ENCODE results near the gene MAPK12. TPM values are rescaled to one million over a fixed set of nuclear protein-coding genes. Genes with fewer than 3 reads are reported as not detected.

MAPK12 gene
- total and polyA plus RNA-seq, 10 donors: 3.9 to 11.6 (median 7.9) TPM

- peak overlapping the region; percentile 73 to 96 (median 92) for H3K27ac ChIP-seq
- peaks cover 73 to 95% (median 94%) of the 10 kb centered on the region in 6 donors for H3K4me1 ChIP-seq
- H3K9me3 ChIP-seq: no peaks in the 10 kb centered on the region
- H3K27me3 ChIP-seq (replicated peaks in 1 of 7): peaks cover 0 to 61% (median 6%) of the 10 kb centered on the region in 7 donors
- H3K36me3 ChIP-seq: peaks cover 0 to 24% (median 0%) of the 10 kb centered on the region in 6 donors
- no peak for DNase-seq
- 36 to 44% (median 41%) methylated on average over 8 to 22 of the region's 22 CpGs for WGBS, 5 donors
- intact Hi-C loops (cut with DNase I; ENCODE audit: low total_unique reads): no loop called here
- peak overlapping the region; percentile 4 to 91 (median 83) for H3K4me3 ChIP-seq
- TF ChIP-seq POLR2AphosphoS5 (IDR thresholded peaks at IDR 0.05): peak in 2 of 3 donors; percentile 35 to 67
- TF ChIP-seq, protein P1, sequence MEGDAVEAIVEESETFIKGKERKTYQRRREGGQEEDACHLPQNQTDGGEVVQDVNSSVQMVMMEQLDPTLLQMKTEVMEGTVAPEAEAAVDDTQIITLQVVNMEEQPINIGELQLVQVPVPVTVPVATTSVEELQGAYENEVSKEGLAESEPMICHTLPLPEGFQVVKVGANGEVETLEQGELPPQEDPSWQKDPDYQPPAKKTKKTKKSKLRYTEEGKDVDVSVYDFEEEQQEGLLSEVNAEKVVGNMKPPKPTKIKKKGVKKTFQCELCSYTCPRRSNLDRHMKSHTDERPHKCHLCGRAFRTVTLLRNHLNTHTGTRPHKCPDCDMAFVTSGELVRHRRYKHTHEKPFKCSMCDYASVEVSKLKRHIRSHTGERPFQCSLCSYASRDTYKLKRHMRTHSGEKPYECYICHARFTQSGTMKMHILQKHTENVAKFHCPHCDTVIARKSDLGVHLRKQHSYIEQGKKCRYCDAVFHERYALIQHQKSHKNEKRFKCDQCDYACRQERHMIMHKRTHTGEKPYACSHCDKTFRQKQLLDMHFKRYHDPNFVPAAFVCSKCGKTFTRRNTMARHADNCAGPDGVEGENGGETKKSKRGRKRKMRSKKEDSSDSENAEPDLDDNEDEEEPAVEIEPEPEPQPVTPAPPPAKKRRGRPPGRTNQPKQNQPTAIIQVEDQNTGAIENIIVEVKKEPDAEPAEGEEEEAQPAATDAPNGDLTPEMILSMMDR (IDR thresholded peaks at IDR 0.05 in 8 of 11, conservative IDR thresholded peaks at IDR 0.05 in 3 of 11): no peak
These were observed 43.3 kb upstream of the MAPK12 start for GRCh38 chr22:50304528-50305392.

DNA sequence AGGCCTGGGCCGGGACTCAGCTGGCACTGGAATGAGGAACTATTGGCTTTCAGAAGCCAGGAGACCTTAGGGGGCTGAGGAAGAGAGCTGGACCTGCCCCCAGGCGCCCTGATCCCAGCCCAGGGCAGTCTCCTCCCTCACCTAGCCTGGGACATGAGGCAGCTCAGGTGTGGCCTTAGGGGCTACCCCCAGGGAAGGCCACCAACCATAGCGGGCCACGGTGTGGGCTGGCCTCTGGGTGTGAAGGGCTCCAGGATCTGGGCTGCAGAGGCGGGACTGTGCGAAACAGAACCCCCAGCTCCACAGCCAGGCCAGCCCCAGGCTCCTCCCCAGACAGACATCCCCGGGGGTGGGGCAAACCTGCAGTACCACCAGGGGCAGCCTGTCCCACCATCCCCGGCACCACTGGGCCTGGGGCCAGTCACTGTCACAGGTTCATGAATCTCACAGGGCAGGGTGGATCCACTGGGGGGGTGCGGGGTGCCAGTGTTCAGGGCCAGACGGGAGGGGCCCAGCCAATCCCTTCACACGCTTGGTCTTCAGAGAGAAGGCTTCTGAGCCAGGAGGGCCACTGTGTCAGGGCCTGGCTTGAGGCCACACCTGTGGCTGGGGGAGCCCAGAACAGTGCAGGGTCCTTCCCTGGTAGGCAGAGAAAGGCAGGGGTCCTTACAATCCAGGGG, 42.5 kb upstream of the MAPK12 start:
- DNase-seq: no peak
- H3K9me3 ChIP-seq: no peaks in the 10 kb centered on the region
- H3K27ac ChIP-seq: peak overlapping the region; percentile 53 to 96 (median 92)
- TF ChIP-seq, protein P1 (IDR thresholded peaks at IDR 0.05 in 8 of 11, conservative IDR thresholded peaks at IDR 0.05 in 3 of 11): peak in 2 of 11 experiments; percentile 15 to 19
- peak in 2 of 3 donors; percentile 39 to 60 for TF ChIP-seq POLR2AphosphoS5 (IDR thresholded peaks at IDR 0.05)
- no peak for TF ChIP-seq POLR2A (IDR thresholded peaks at IDR 0.05)
- peaks cover 73 to 95% (median 94%) of the 10 kb centered on the region in 6 donors for H3K4me1 ChIP-seq
- 11 to 32% (median 23%) methylated on average over 7 to 11 of the region's 11 CpGs for WGBS, 5 donors
- peaks cover 0 to 24% (median 0%) of the 10 kb centered on the region in 6 donors for H3K36me3 ChIP-seq
- intact Hi-C loops (cut with DNase I; ENCODE audit: low total_unique reads): no loop called here
- peak overlapping the region in 7 of 8 donors; percentile 15 to 91 (median 82) for H3K4me3 ChIP-seq
- peaks cover 0 to 69% (median 9%) of the 10 kb centered on the region in 7 donors for H3K27me3 ChIP-seq (replicated peaks in 1 of 7)

GRCh38 chr22:50303515-50303847, 42.0 kb upstream of the MAPK12 start:
- no peak for DNase-seq
- Histone ChIP-seq H3K4me3 (peak overlapping the region in 7 of 8 donors; percentile 15 to 91 (median 73)), H3K27ac (peak overlapping the region in 7 of 8 donors; percentile 78 to 96 (median 92))

More at GRCh38 chr22:50303515-50303847, 42.0 kb upstream of the MAPK12 start:
- Histone ChIP-seq H3K4me1 (peaks cover 75 to 95% (median 94%) of the 10 kb centered on the region in 6 donors), H3K27me3 (replicated peaks in 1 of 7) (peaks cover 0 to 74% (median 9%) of the 10 kb centered on the region in 7 donors), H3K36me3 (peaks cover 0 to 24% (median 0%) of the 10 kb centered on the region in 6 donors), H3K9me3 (no peaks in the 10 kb centered on the region)
- intact Hi-C loops (cut with DNase I; ENCODE audit: low total_unique reads): no loop called here
- TF ChIP-seq POLR2AphosphoS5 (IDR thresholded peaks at IDR 0.05): no peak
- TF ChIP-seq, protein P1 (IDR thresholded peaks at IDR 0.05 in 8 of 11, conservative IDR thresholded peaks at IDR 0.05 in 3 of 11): no peak
- no peak for TF ChIP-seq POLR2A (IDR thresholded peaks at IDR 0.05)
- 40 to 49% (median 43%) methylated on average over 5 to 7 of the region's 7 CpGs for WGBS, 5 donors
